Uterus (tissue), 4 donors: ENCODE data around the gene MMD. TPM values are rescaled to one million over a fixed set of nuclear protein-coding genes. Genes with fewer than 3 reads are reported as not detected.
"Not testable (repeated sequence)": the region's sequence is repeated elsewhere in the genome, so short reads cannot be mapped to it uniquely, and the experiment has no call there.

Source experiments
- DNase-seq, 2 donors: peaks; one replicate each; pipeline ENCODE4 v3.0.0-alpha.2; 2019 to 2020
- H3K27ac ChIP-seq, 2 donors: fragments of 200-600 bp; sonication (generic); 1 replicate in 1 of 2; 2 replicates in 1 of 2; pipeline ENCODE4 v1.5.1; 2016 to 2018
- H3K27me3 ChIP-seq, 2 donors: fragments of 200-600 bp; sonication (generic); one replicate each; pipeline ENCODE4 v1.5.1; 2018 to 2019; ENCODE audit warnings: control low read depth in 1 of 2
- H3K36me3 ChIP-seq, 2 donors: fragments of 200-600 bp; sonication (generic); one replicate each; pipeline ENCODE4 v1.5.1; 2019; ENCODE audit warnings: control low read depth in 1 of 2
- H3K4me1 ChIP-seq, 2 donors: fragments of 200-600 bp; sonication (generic); one replicate each; pipeline ENCODE4 v1.5.1; 2018 to 2019; ENCODE audit warnings: control low read depth in 1 of 2
- H3K4me3 ChIP-seq, 2 donors: fragments of 200-600 bp; sonication (generic); 1 replicate in 1 of 2; 2 replicates in 1 of 2; pipeline ENCODE4 v1.5.1; 2018 to 2019; ENCODE audit warnings: mild to moderate bottlenecking in 1 of 2
- H3K9me3 ChIP-seq, 2 donors: fragments of 200-600 bp; sonication (generic); one replicate each; pipeline ENCODE4 v1.5.1; 2019; ENCODE audit warnings: control low read depth in 1 of 2
- POLR2A ChIP-seq, 2 donors: fragments of 450-650 bp; IDR thresholded peaks; one replicate each; pipeline ENCODE4 v1.6.1; 2016; ENCODE audit warnings: antibody characterized with exemption in 2 of 2, mild to moderate bottlenecking in 1 of 2, moderate library complexity in 1 of 2
- intact Hi-C: fragments of 100-400 bp; cut with DNase I; formaldehyde crosslinking; loops from one replicate; pipeline ENCODE4 v1.15.1; 2023; ENCODE audit warnings: low total_unique reads
- total RNA-seq, 4 donors: library from RNA; depleted of rRNA in 3 of 4; stranded (reverse); fragments of >200 nt in 3 of 4; gene quantifications; one replicate each; pipeline versions ENCODE4 v1.1.0 to v1.2.4, GENCODE V29; 2014 to 2023
- TF ChIP-seq, protein P1 (sequence below), 4 experiments: fragments of 200-600 bp in 2 of 4; fragments of 450-650 bp in 2 of 4; sonication (generic) in 2 of 4; IDR thresholded peaks; one replicate each; pipeline ENCODE4 v1.5.1; 2016 to 2019; ENCODE audit warnings: antibody characterized with exemption in 4 of 4, mild to moderate bottlenecking in 2 of 4, moderate library complexity in 1 of 4
- donor health status: DM: yes; HTN: yes; CAD: no.

Gene MMD
- total RNA-seq, 4 donors from 2014 or later = 1.3 to 27.9 (median 14.2) TPM

DNA sequence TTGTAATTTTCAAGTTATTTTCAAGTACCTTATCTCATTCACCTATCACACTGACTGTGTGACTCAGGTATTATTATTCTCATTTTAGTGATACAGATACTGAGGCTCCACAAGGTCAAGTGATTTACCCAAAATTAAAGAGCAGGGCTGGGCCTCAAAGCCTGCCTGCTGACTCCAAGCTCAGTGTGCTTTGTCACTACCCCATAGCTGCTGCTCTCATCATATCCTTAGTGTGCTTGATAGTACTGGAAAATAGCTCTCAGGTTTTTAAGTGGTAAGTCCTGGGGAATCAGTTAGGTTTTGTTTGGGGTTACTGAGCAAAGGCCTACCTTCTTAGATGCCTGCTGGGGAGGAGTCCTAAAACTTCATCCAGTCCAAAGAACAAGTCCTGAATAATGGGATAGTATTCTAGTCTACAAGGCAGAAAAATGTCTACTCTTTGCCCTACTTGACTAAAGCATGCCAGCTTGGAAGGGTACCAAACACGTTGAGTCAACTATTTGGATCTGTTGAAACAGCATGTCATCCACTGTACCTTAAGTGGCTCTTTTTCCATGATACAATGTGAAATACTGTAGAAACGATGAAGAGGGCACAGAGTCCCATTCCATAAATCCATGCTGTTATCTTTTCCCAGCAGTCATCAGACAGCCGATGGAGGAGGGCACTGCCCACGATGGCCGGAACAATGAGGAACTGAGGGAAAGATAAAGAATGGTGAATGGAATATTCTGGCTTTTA, 10.7 kb downstream of the MMD start:
- no peak overlapping the region for H3K27ac ChIP-seq
- intact Hi-C loops = no loop called here
- H3K36me3 ChIP-seq = no peaks in the 10 kb centered on the region
- H3K4me1 ChIP-seq = no peaks in the 10 kb centered on the region
- H3K27me3 ChIP-seq = no peaks in the 10 kb centered on the region
- no peak overlapping the region for H3K4me3 ChIP-seq
- no peaks in the 10 kb centered on the region for H3K9me3 ChIP-seq
- TF ChIP-seq, protein P1, sequence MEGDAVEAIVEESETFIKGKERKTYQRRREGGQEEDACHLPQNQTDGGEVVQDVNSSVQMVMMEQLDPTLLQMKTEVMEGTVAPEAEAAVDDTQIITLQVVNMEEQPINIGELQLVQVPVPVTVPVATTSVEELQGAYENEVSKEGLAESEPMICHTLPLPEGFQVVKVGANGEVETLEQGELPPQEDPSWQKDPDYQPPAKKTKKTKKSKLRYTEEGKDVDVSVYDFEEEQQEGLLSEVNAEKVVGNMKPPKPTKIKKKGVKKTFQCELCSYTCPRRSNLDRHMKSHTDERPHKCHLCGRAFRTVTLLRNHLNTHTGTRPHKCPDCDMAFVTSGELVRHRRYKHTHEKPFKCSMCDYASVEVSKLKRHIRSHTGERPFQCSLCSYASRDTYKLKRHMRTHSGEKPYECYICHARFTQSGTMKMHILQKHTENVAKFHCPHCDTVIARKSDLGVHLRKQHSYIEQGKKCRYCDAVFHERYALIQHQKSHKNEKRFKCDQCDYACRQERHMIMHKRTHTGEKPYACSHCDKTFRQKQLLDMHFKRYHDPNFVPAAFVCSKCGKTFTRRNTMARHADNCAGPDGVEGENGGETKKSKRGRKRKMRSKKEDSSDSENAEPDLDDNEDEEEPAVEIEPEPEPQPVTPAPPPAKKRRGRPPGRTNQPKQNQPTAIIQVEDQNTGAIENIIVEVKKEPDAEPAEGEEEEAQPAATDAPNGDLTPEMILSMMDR (IDR thresholded peaks at IDR 0.05) = no peak
- no peak for TF ChIP-seq POLR2A (IDR thresholded peaks at IDR 0.05)
- DNase-seq = no peak

DNA sequence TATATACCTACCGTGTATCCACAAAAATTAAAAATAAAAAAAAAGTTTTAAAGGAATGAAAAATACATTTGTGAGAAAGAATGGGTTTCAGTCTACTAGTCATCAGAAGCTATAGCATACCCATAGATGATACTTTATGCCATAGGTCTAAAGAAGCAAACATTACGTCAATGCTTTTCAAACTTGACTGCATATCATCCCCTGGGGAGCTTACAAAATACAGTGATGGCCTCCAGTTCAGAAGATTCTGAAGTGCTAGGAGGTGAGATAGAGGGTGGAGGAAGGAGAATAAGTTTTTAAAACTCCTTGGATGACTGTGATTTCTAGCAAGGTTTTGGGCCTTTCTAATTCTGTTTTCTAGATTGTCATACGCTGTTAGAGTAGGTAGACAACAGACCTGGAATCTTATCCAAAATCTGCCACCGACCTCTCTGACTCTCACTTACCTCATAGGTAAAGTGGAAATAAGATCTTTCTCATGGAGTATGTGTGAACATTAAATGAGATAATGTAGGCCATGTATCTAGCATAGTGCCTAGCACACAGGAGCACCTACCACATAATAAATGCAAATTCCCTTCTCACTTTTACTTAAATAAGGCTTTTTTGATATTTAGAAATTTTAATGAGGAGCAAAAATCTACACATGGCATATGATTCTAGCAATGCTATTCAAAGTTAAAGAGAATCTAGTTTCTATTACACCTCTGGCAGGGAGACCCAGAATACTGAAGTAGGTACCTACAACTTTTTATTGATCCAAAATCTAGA, 12.4 kb downstream of the MMD start:
- DNase-seq = no peak
- intact Hi-C loops = no loop called here
- H3K9me3 ChIP-seq = no peaks in the 10 kb centered on the region
- TF ChIP-seq, protein P1 (IDR thresholded peaks at IDR 0.05) = no peak
- TF ChIP-seq POLR2A (IDR thresholded peaks at IDR 0.05) = no peak
- H3K27ac ChIP-seq = no peak overlapping the region
- H3K36me3 ChIP-seq = no peaks in the 10 kb centered on the region
- no peaks in the 10 kb centered on the region for H3K4me1 ChIP-seq
- H3K4me3 ChIP-seq = no peak overlapping the region
- no peaks in the 10 kb centered on the region for H3K27me3 ChIP-seq

DNA sequence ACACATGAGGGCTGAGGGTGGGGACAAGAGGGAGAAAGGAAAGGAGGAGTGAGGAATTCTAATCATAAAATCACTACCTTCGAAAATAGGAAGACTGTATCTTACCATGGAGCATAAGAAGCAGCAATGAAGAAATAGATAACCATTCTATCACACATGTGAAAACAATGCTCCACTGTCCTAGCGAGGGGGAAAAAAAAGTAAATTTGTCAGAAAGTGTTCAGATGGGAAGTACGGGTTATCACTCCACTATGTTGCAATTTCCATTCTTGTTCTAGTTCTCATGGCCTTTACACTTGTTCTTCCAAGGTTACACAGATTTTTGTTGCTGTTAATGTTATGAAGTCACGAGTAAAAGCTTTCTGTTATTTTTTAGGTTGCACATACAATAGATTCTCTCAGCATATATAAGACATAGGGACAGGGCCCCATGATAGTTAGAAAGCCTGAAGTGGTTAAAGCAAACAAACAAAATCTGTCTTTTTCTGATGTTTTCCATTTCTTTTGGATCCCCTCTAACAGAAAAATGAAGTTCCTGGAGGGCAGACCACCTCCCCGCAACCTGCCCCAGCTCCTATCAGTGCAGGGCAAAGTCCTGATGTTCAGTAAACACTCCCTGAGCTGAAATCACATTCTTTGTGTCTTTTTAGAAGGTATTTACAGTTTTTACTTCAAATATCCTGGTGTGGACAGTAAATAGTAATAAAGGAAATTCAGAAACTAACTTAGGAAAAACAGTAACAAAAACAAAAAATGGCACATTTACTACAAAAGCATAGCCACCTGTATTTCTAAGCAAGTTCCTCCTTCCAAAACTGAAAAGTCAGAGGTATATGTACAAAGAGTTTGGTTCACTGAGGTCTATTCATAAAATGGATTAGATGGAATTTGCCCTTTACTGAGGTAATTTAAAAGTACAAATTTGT, 13.7 kb downstream of the MMD start:
- Histone ChIP-seq H3K4me3 (no peak overlapping the region), H3K4me1 (no peaks in the 10 kb centered on the region), H3K27ac (no peak overlapping the region), H3K27me3 (no peaks in the 10 kb centered on the region), H3K36me3 (no peaks in the 10 kb centered on the region), H3K9me3 (no peaks in the 10 kb centered on the region)
- DNase-seq = no peak
- TF ChIP-seq POLR2A (IDR thresholded peaks at IDR 0.05) = no peak
- TF ChIP-seq, protein P1 (IDR thresholded peaks at IDR 0.05) = no peak
- intact Hi-C loops = no loop called here

DNA sequence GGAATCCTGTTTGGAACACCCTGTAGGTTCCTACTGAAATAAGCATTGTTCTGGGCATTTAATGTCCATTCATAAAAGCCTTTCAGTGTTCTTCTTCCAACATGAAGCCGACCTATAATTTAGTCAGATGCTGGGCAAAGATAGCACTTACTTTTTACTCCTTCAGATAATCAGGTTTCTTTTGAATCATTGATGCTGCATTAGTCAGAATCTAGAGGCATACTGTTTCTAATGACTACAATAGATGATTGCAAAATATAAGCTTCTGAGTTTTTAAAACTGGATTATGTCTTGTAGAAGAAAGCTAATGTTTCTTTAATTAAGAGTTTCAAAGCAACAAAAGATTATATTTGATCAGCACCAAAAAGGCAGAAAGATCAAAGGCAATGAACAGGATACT, 16.0 kb downstream of the MMD start:
- Histone ChIP-seq H3K9me3 (no peaks in the 10 kb centered on the region), H3K27me3 (no peaks in the 10 kb centered on the region), H3K4me3 (no peak overlapping the region), H3K4me1 (no peaks in the 10 kb centered on the region), H3K27ac (no peak overlapping the region), H3K36me3 (no peaks in the 10 kb centered on the region)
- DNase-seq = no peak
- TF ChIP-seq, protein P1 (IDR thresholded peaks at IDR 0.05) = no peak
- TF ChIP-seq POLR2A (IDR thresholded peaks at IDR 0.05) = no peak
- intact Hi-C loops = no loop called here

DNA sequence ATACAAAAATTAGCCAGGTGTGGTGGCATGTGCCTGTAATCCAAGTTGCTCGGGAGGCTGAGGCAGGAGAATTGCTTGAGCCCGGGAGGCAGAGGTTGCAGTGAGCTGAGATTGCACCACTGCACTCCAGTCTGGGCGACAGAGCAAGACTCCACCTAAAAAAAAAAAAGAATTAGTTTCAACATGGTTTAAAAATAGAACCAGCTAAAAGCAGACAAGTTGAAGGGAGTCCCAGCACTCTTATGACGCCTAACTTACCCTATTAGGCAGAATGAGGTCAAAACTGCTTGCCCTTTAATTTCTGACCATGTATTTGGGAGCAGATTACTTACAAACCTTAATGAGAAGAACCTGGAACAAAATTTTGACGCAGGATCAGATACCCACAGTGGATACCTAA, 17.4 kb downstream of the MMD start:
- H3K27ac ChIP-seq, H3K27me3 ChIP-seq, H3K4me3 ChIP-seq, H3K4me1 ChIP-seq, H3K36me3 ChIP-seq, H3K9me3 ChIP-seq, DNase-seq, intact Hi-C loops: not testable (repeated sequence)
